BLaER1 treated with 17β-estradiol and CSF1 and Interleukin-3, amounts not matched to agents 10 nM and 100 nM (cell line): Measurements from ENCODE around the gene COG5.
"Not testable (repeated sequence)": the region's sequence is repeated elsewhere in the genome, so short reads cannot be mapped to it uniquely, and the experiment has no call there.

Experiments used
- H3K27ac ChIP-seq, 11 experiments: shearing (Covaris generic); formaldehyde crosslinking; 2 replicates each; pipeline ENCODE4 v1.8.1; 2022
- H3K27me3 ChIP-seq, 11 experiments: shearing (Covaris generic); formaldehyde crosslinking; 2 replicates each; pipeline ENCODE4 v1.8.1; 2022
- H3K36me3 ChIP-seq, 11 experiments: shearing (Covaris generic); formaldehyde crosslinking; 2 replicates each; pipeline ENCODE4 v1.8.1; 2022
- H3K4me1 ChIP-seq, 10 experiments: shearing (Covaris generic); formaldehyde crosslinking; 2 replicates each; pipeline ENCODE4 v1.8.1; 2022
- H3K4me2 ChIP-seq, 11 experiments: shearing (Covaris generic); formaldehyde crosslinking; 2 replicates each; pipeline ENCODE4 v1.8.1; 2022
- H3K4me3 ChIP-seq, 10 experiments: shearing (Covaris generic); formaldehyde crosslinking; 2 replicates each; pipeline ENCODE4 v1.8.1; 2022
- H3K9ac ChIP-seq, 11 experiments: shearing (Covaris generic); formaldehyde crosslinking; 2 replicates each; pipeline ENCODE4 v1.8.1; 2022
- H3K9me3 ChIP-seq, 11 experiments: shearing (Covaris generic); formaldehyde crosslinking; replicated peaks in 1 of 11; 2 replicates each; pipeline ENCODE4 v1.8.1; 2022
- H4K20me1 ChIP-seq, 11 experiments: shearing (Covaris generic); formaldehyde crosslinking; 2 replicates each; pipeline ENCODE4 v1.8.1; 2022
- Cebpa-rat ChIP-seq, 11 experiments: shearing (Covaris generic); IDR thresholded peaks; 2 replicates each; pipeline ENCODE4 v1.8.1; 2022

COG5 gene

GRCh38 chr7:107267138-107267537, 296.6 kb downstream of the COG5 start:
- Histone ChIP-seq H3K4me3 (no peak overlapping the region), H3K27me3 (no peaks in the 10 kb centered on the region), H3K36me3 (peaks cover 0 to 23% (median 0%) of the 10 kb centered on the region in 11 experiments; a peak in 7 of 22 replicates), H3K9ac (no peak overlapping the region), H3K4me1 (no peaks in the 10 kb centered on the region), H3K4me2 (no peak overlapping the region), H3K27ac (no peak overlapping the region), H4K20me1 (no peaks in the 10 kb centered on the region), H3K9me3 (no peaks in the 10 kb centered on the region)
- no peak for TF ChIP-seq Cebpa-rat (IDR thresholded peaks at IDR 0.05)

GRCh38 chr7:107264723-107265122, 299.0 kb downstream of the COG5 start:
- H3K36me3 ChIP-seq, result peaks cover 0 to 16% (median 0%) of the 10 kb centered on the region in 11 experiments; a peak in 6 of 22 replicates
- TF ChIP-seq Cebpa-rat (IDR thresholded peaks at IDR 0.05), result no peak

GRCh38 chr7:107262857-107263256, 300.9 kb downstream of the COG5 start:
- no peaks in the 10 kb centered on the region for H3K4me1 ChIP-seq
- H3K9me3 ChIP-seq, result no peaks in the 10 kb centered on the region
- no peak overlapping the region for H3K4me3 ChIP-seq
- H3K4me2 ChIP-seq, result no peak overlapping the region
- no peaks in the 10 kb centered on the region for H4K20me1 ChIP-seq
- no peak for TF ChIP-seq Cebpa-rat (IDR thresholded peaks at IDR 0.05)
- peaks cover 0 to 16% (median 0%) of the 10 kb centered on the region in 11 experiments; a peak in 6 of 22 replicates for H3K36me3 ChIP-seq
- H3K9ac ChIP-seq, result no peak overlapping the region
- no peak overlapping the region for H3K27ac ChIP-seq
- H3K27me3 ChIP-seq, result no peaks in the 10 kb centered on the region

More at GRCh38 chr7:107264723-107265122, 299.0 kb downstream of the COG5 start:
- Histone ChIP-seq H3K4me3 (no peak overlapping the region), H3K27me3 (no peaks in the 10 kb centered on the region), H3K4me1 (no peaks in the 10 kb centered on the region), H3K9me3 (no peaks in the 10 kb centered on the region), H4K20me1 (no peaks in the 10 kb centered on the region), H3K27ac (no peak overlapping the region), H3K9ac (no peak overlapping the region), H3K4me2 (no peak overlapping the region)

GRCh38 chr7:107258737-107259136, 305.0 kb downstream of the COG5 start:
- H3K4me2 ChIP-seq, result no peak overlapping the region
- H3K27me3 ChIP-seq, result no peaks in the 10 kb centered on the region
- no peak overlapping the region for H3K9ac ChIP-seq
- H3K27ac ChIP-seq, result no peak overlapping the region
- H3K36me3 ChIP-seq, result peaks cover 0 to 20% (median 0%) of the 10 kb centered on the region in 11 experiments; a peak in 6 of 22 replicates
- H3K9me3 ChIP-seq, result no peaks in the 10 kb centered on the region
- no peaks in the 10 kb centered on the region for H4K20me1 ChIP-seq
- H3K4me1 ChIP-seq, result no peaks in the 10 kb centered on the region
- no peak for TF ChIP-seq Cebpa-rat (IDR thresholded peaks at IDR 0.05)
- H3K4me3 ChIP-seq, result no peak overlapping the region

GRCh38 chr7:107255602-107256001, 308.1 kb downstream of the COG5 start:
- H3K9ac ChIP-seq, result no peak overlapping the region
- peaks cover 0 to 9% (median 0%) of the 10 kb centered on the region in 11 experiments; a peak in 2 of 22 replicates for H3K36me3 ChIP-seq
- no peaks in the 10 kb centered on the region for H3K4me1 ChIP-seq
- H3K27ac ChIP-seq, result no peak overlapping the region
- H3K27me3 ChIP-seq, result no peaks in the 10 kb centered on the region
- no peak overlapping the region for H3K4me3 ChIP-seq
- H4K20me1 ChIP-seq, result no peaks in the 10 kb centered on the region
- TF ChIP-seq Cebpa-rat (IDR thresholded peaks at IDR 0.05), result no peak
- H3K4me2 ChIP-seq, result no peak overlapping the region
- no peaks in the 10 kb centered on the region for H3K9me3 ChIP-seq

GRCh38 chr7:107254398-107254985, 309.2 kb downstream of the COG5 start:
- H3K4me3 ChIP-seq, result no peak overlapping the region

GRCh38 chr7:107253599-107253998, 310.1 kb downstream of the COG5 start:
- Histone ChIP-seq H3K4me2 (no peak overlapping the region), H3K4me1 (no peaks in the 10 kb centered on the region), H3K27ac (no peak overlapping the region), H3K27me3 (no peaks in the 10 kb centered on the region), H4K20me1 (no peaks in the 10 kb centered on the region), H3K4me3 (no peak overlapping the region), H3K36me3 (peaks cover 0 to 25% (median 0%) of the 10 kb centered on the region in 11 experiments; a peak in 3 of 22 replicates), H3K9ac (no peak overlapping the region), H3K9me3 (no peaks in the 10 kb centered on the region)
- no peak for TF ChIP-seq Cebpa-rat (IDR thresholded peaks at IDR 0.05)

More at GRCh38 chr7:107254398-107254985, 309.2 kb downstream of the COG5 start:
- Histone ChIP-seq H3K27me3 (no peaks in the 10 kb centered on the region), H3K9me3 (no peaks in the 10 kb centered on the region), H3K4me1 (no peaks in the 10 kb centered on the region), H3K27ac (no peak overlapping the region), H3K9ac (no peak overlapping the region), H4K20me1 (no peaks in the 10 kb centered on the region), H3K36me3 (peaks cover 0 to 16% (median 0%) of the 10 kb centered on the region in 11 experiments; a peak in 2 of 22 replicates), H3K4me2 (no peak overlapping the region)
- no peak for TF ChIP-seq Cebpa-rat (IDR thresholded peaks at IDR 0.05)

GRCh38 chr7:107251963-107252362, 311.8 kb downstream of the COG5 start:
- H3K4me1 ChIP-seq, result no peaks in the 10 kb centered on the region

GRCh38 chr7:107248551-107249316, 315.0 kb downstream of the COG5 start:
- Histone ChIP-seq H3K36me3 (peaks cover 32 to 65% (median 41%) of the 10 kb centered on the region in 11 experiments; a peak in 21 of 22 replicates), H3K27me3 (no peaks in the 10 kb centered on the region), H3K9me3 (peaks cover 30 to 34% (median 33%) of the 10 kb centered on the region in 11 experiments), H3K4me3 (no peak overlapping the region), H3K27ac (no peak overlapping the region), H4K20me1 (no peaks in the 10 kb centered on the region), H3K4me2 (no peak overlapping the region), H3K9ac (no peak overlapping the region), H3K4me1 (no peaks in the 10 kb centered on the region)
- TF ChIP-seq Cebpa-rat (IDR thresholded peaks at IDR 0.05), result no peak

More at GRCh38 chr7:107251963-107252362, 311.8 kb downstream of the COG5 start:
- no peaks in the 10 kb centered on the region for H4K20me1 ChIP-seq
- H3K4me3 ChIP-seq, result no peak overlapping the region
- H3K27me3 ChIP-seq, result no peaks in the 10 kb centered on the region
- H3K4me2 ChIP-seq, result no peak overlapping the region
- no peak overlapping the region for H3K9ac ChIP-seq
- H3K36me3 ChIP-seq, result peaks cover 5 to 41% (median 12%) of the 10 kb centered on the region in 11 experiments; a peak in 18 of 22 replicates
- no peak for TF ChIP-seq Cebpa-rat (IDR thresholded peaks at IDR 0.05)
- peaks cover under 1 to 2% (median 1%) of the 10 kb centered on the region in 11 experiments; a peak in 15 of 22 replicates for H3K9me3 ChIP-seq
- H3K27ac ChIP-seq, result no peak overlapping the region

- not testable (repeated sequence) for H3K9ac ChIP-seq, H3K4me2 ChIP-seq, H3K27ac ChIP-seq, H3K4me1 ChIP-seq, H4K20me1 ChIP-seq, H3K27me3 ChIP-seq, H3K4me3 ChIP-seq
- Histone ChIP-seq H3K9me3 (peaks cover 35 to 50% (median 42%) of the 10 kb centered on the region in 11 experiments), H3K36me3 (peaks cover 47 to 84% (median 56%) of the 10 kb centered on the region in 11 experiments; a peak in 21 of 22 replicates)
Observed at GRCh38 chr7:107246836-107247235, 316.9 kb downstream of the COG5 start.
